Trophoblast cell (in vitro differentiated cells and primary cell): ENCODE data around the gene PFAS.
A peak's percentile ranks its signal among the peaks of the same experiment; 100 is the strongest.
"Not testable (repeated sequence)": the region's sequence is repeated elsewhere in the genome, so short reads cannot be mapped to it uniquely, and the experiment has no call there.

Experiments
- DNase-seq, 2 donors: peaks; one replicate each; pipeline ENCODE4 v3.0.0-alpha.2; 2016
- H2AFZ ChIP-seq: 2 replicates; pipeline ENCODE4 v1.6.1; 2013; ENCODE audit warnings: low read length, moderate library complexity, mild to moderate bottlenecking; ENCODE audit not compliant: insufficient read depth, poor library complexity
- H2AK5ac ChIP-seq: 2 replicates; pipeline ENCODE4 v1.6.1; 2013; ENCODE audit warnings: mild to moderate bottlenecking, low read length
- H2BK120ac ChIP-seq: 2 replicates; pipeline ENCODE4 v1.6.1; 2013; ENCODE audit warnings: low read length, mild to moderate bottlenecking, moderate library complexity; ENCODE audit not compliant: insufficient read depth, poor library complexity
- H2BK12ac ChIP-seq: 2 replicates; pipeline ENCODE4 v1.6.1; 2013; ENCODE audit warnings: mild to moderate bottlenecking, low read length, moderate library complexity
- H2BK5ac ChIP-seq: 2 replicates; pipeline ENCODE4 v1.6.1; 2013; ENCODE audit warnings: low read length, low read depth, moderate library complexity, mild to moderate bottlenecking; ENCODE audit not compliant: poor library complexity
- H3K14ac ChIP-seq: 2 replicates; pipeline ENCODE4 v1.6.1; 2013; ENCODE audit warnings: mild to moderate bottlenecking, low read length
- H3K18ac ChIP-seq: 2 replicates; pipeline ENCODE4 v1.6.1; 2013; ENCODE audit warnings: mild to moderate bottlenecking, low read length
- H3K23ac ChIP-seq: 2 replicates; pipeline ENCODE4 v1.6.1; 2013; ENCODE audit warnings: low read length
- H3K27ac ChIP-seq: 2 replicates; pipeline ENCODE4 v1.5.1; 2013; ENCODE audit warnings: low read depth, mild to moderate bottlenecking, inconsistent platforms, low read length, moderate library complexity
- H3K27me3 ChIP-seq: 2 replicates; pipeline ENCODE4 v1.6.1; 2013; ENCODE audit warnings: inconsistent platforms, mild to moderate bottlenecking, low read length, moderate library complexity; ENCODE audit not compliant: insufficient read depth
- H3K36me3 ChIP-seq, 2 experiments: 1 replicate in 1 of 2; 2 replicates in 1 of 2; pipeline ENCODE4 v1.6.1; 2013; ENCODE audit warnings: low read length in 2 of 2, mild to moderate bottlenecking in 2 of 2, moderate library complexity in 1 of 2; ENCODE audit not compliant: insufficient read depth in 2 of 2, control insufficient read depth in 1 of 2
- H3K4ac ChIP-seq: 2 replicates; pipeline ENCODE4 v1.6.1; 2013; ENCODE audit warnings: low read depth, mild to moderate bottlenecking, low read length, moderate library complexity
- H3K4me1 ChIP-seq, 2 experiments: 1 replicate in 1 of 2; 2 replicates in 1 of 2; pipeline ENCODE4 v1.6.1; 2013; ENCODE audit warnings: low read length in 2 of 2, mild to moderate bottlenecking in 2 of 2, moderate library complexity in 1 of 2; ENCODE audit not compliant: insufficient read depth in 2 of 2, control insufficient read depth in 1 of 2
- H3K4me2 ChIP-seq: 2 replicates; pipeline ENCODE4 v1.6.1; 2013; ENCODE audit warnings: inconsistent platforms, mild to moderate bottlenecking, low read length, moderate library complexity
- H3K4me3 ChIP-seq: 2 replicates; pipeline ENCODE4 v1.5.1; 2013; ENCODE audit warnings: mild to moderate bottlenecking, low read depth, low read length, inconsistent platforms
- H3K79me1 ChIP-seq: one replicate; pipeline ENCODE4 v1.6.1; 2013; ENCODE audit warnings: low read length
- H3K79me2 ChIP-seq: 2 replicates; pipeline ENCODE4 v1.6.1; 2013; ENCODE audit warnings: low read length, mild to moderate bottlenecking; ENCODE audit not compliant: control insufficient read depth, insufficient read depth, poor library complexity
- H3K9ac ChIP-seq: 2 replicates; pipeline ENCODE4 v1.6.1; 2013; ENCODE audit warnings: mild to moderate bottlenecking, low read length
- H3K9me3 ChIP-seq: 2 replicates; pipeline ENCODE4 v1.6.1; 2013; ENCODE audit warnings: low read depth, mild to moderate bottlenecking, control low read depth, inconsistent platforms, low read length; ENCODE audit not compliant: insufficient read depth
- H4K12ac ChIP-seq: 2 replicates; pipeline ENCODE4 v1.6.1; 2013; ENCODE audit warnings: low read depth, mild to moderate bottlenecking, low read length, moderate library complexity
- H4K8ac ChIP-seq: 2 replicates; pipeline ENCODE4 v1.6.1; 2013; ENCODE audit warnings: low read depth, mild to moderate bottlenecking, low read length, moderate library complexity
- H4K91ac ChIP-seq: one replicate; pipeline ENCODE4 v1.6.1; 2013; ENCODE audit warnings: low read depth, mild to moderate bottlenecking, low read length, moderate library complexity
- WGBS: extraction: QIAGEN DNeasy Blood & Tissue Kit; methylation state at CpG from one replicate; pipeline ENCODE4 v1.1.7; 2013; ENCODE audit warnings: missing lambda C conversion rate; ENCODE audit not compliant: insufficient read length, insufficient coverage; ENCODE audit errors: extremely low coverage; 5-methylcytosine and 5-hydroxymethylcytosine counted together

Gene PFAS

GRCh38 chr17:8244768-8245167, 4.3 kb upstream of the PFAS start:
- DNase-seq, result no peak
- Histone ChIP-seq H3K4me3 (no peak overlapping the region), H3K27ac (no peak overlapping the region), H3K79me1 (peaks cover 12% of the 10 kb centered on the region), H2AK5ac (no peak overlapping the region), H4K8ac (no peak overlapping the region), H3K79me2 (peaks cover 2% of the 10 kb centered on the region), H4K91ac (no peak overlapping the region), H3K18ac (no peak overlapping the region), H3K27me3 (no peaks in the 10 kb centered on the region), H3K36me3 (no peaks in the 10 kb centered on the region), H3K4ac (no peak overlapping the region), H3K23ac (no peak overlapping the region), H2AFZ (no peak overlapping the region), H3K4me2 (no peak overlapping the region), H3K4me1 (no peaks in the 10 kb centered on the region), H3K9ac (no peak overlapping the region), H2BK12ac (no peak overlapping the region), H3K9me3 (no peaks in the 10 kb centered on the region), H2BK5ac (no peak overlapping the region), H4K12ac (no peak overlapping the region), H2BK120ac (no peak overlapping the region), H3K14ac (no peak overlapping the region)
- no CpG with 5 or more reads among the region's 8 CpGs for WGBS

DNA sequence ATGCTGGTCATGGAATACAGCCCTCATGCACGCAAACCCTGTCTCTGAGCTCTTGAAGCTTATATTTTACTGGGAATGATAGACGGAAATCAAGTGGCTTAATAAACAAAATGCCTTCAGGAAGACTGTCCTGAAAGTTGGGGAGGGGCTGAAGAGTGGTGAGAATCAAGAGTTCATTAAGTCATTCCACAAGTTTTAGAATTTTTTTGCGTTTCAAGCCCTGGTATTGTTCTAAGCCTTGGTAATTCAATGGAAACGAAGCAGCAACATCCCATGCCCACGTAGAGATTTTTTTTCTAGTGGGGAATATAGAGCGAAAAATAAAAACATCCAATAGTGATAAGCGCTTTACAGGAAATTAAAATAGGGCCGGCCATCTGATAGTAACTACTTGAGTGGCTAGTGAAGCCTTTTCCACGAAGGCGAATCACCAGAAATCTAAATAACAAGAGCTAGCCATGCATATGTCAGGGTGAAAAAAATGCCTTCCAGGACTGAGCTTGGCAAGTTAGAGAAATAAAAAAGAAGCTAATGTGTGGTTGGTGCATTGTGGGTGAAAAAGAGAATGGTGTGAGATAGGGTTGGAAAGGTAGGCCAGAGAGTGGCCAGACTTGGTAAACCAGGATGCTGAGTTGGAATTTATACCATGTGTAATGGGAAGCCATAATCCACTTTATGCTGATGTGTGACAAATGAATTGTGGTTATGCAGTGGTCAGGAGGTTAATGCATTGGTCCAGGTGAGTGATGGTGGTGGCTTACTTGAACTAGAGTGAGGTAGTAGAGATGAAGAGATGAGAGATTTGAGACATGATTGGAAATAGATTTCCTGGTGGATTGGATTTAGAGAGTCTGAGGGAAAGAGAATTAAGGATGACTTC, 772 bp downstream of the PFAS start:
- DNase-seq, result no peak
- Histone ChIP-seq H4K8ac (peak overlapping the region; percentile 99), H3K4me2 (peak overlapping the region; percentile 94), H4K91ac (peak overlapping the region; percentile 74), H3K14ac (peak overlapping the region; percentile 56), H2BK12ac (no peak overlapping the region), H2BK5ac (no peak overlapping the region), H3K4ac (peak overlapping the region; percentile 77), H3K9ac (peak overlapping the region; percentile 76), H3K27me3 (no peaks in the 10 kb centered on the region), H4K12ac (peak overlapping the region; percentile 68), H3K79me2 (peaks cover 2% of the 10 kb centered on the region), H2AK5ac (no peak overlapping the region), H3K4me1 (peaks cover 0 to 2% of the 10 kb centered on the region in 2 experiments), H3K27ac (peak overlapping the region; percentile 11), H3K4me3 (peak overlapping the region; percentile 87), H3K9me3 (no peaks in the 10 kb centered on the region), H3K23ac (no peak overlapping the region), H3K18ac (no peak overlapping the region), H2AFZ (peak overlapping the region; percentile 82), H3K36me3 (peaks cover 3 to 7% of the 10 kb centered on the region in 2 experiments), H2BK120ac (no peak overlapping the region), H3K79me1 (peaks cover 12% of the 10 kb centered on the region)
- no CpG with 5 or more reads among the region's 10 CpGs for WGBS

GRCh38 chr17:8251411-8251810, 2.3 kb downstream of the PFAS start:
- H2BK120ac ChIP-seq, H3K9ac ChIP-seq, H2AK5ac ChIP-seq, H2BK5ac ChIP-seq, DNase-seq, H3K9me3 ChIP-seq, H3K27me3 ChIP-seq, H4K91ac ChIP-seq, H2AFZ ChIP-seq, H3K4me1 ChIP-seq, H3K4me3 ChIP-seq, H3K27ac ChIP-seq, H3K4me2 ChIP-seq, H4K8ac ChIP-seq, H4K12ac ChIP-seq, H3K14ac ChIP-seq, H3K4ac ChIP-seq, H2BK12ac ChIP-seq, H3K23ac ChIP-seq, H3K79me2 ChIP-seq, H3K18ac ChIP-seq: not testable (repeated sequence)
- H3K36me3 ChIP-seq, result peaks cover 17 to 20% of the 10 kb centered on the region in 2 experiments
- WGBS, result no CpG with 5 or more reads among the region's 2 CpGs
- H3K79me1 ChIP-seq, result peaks cover 12% of the 10 kb centered on the region

- no peak overlapping the region for H3K9ac ChIP-seq
- no peak overlapping the region for H2BK120ac ChIP-seq
- H3K14ac ChIP-seq, result no peak overlapping the region
- H4K12ac ChIP-seq, result no peak overlapping the region
- peaks cover 2% of the 10 kb centered on the region for H3K79me2 ChIP-seq
- H3K27me3 ChIP-seq, result no peaks in the 10 kb centered on the region
- H2AK5ac ChIP-seq, result no peak overlapping the region
- H3K9me3 ChIP-seq, result no peaks in the 10 kb centered on the region
- H3K4me1 ChIP-seq, result peaks cover 0 to 2% of the 10 kb centered on the region in 2 experiments
- no peak overlapping the region for H2AFZ ChIP-seq
- H4K91ac ChIP-seq, result no peak overlapping the region
- no peak overlapping the region for H2BK12ac ChIP-seq
- H3K36me3 ChIP-seq, result peaks cover 30 to 33% of the 10 kb centered on the region in 2 experiments
- DNase-seq, result no peak
- no peak overlapping the region for H4K8ac ChIP-seq
- no peak overlapping the region for H3K18ac ChIP-seq
- H3K4ac ChIP-seq, result no peak overlapping the region
- no peak overlapping the region for H2BK5ac ChIP-seq
- peaks cover 4% of the 10 kb centered on the region for H3K79me1 ChIP-seq
- no peak overlapping the region for H3K27ac ChIP-seq
- no CpG with 5 or more reads among the region's 8 CpGs for WGBS
- H3K4me3 ChIP-seq, result no peak overlapping the region
- H3K4me2 ChIP-seq, result no peak overlapping the region
- H3K23ac ChIP-seq, result no peak overlapping the region
Measured at GRCh38 chr17:8253801-8254200, 4.7 kb downstream of the PFAS start.
